ENCODE results near the gene SAMD14. TPM values are rescaled to one million over a fixed set of nuclear protein-coding genes. Genes with fewer than 3 reads are reported as not detected.

Gene SAMD14
- 0.53 and 1.3 TPM in 2 replicates for total RNA-seq

DNA sequence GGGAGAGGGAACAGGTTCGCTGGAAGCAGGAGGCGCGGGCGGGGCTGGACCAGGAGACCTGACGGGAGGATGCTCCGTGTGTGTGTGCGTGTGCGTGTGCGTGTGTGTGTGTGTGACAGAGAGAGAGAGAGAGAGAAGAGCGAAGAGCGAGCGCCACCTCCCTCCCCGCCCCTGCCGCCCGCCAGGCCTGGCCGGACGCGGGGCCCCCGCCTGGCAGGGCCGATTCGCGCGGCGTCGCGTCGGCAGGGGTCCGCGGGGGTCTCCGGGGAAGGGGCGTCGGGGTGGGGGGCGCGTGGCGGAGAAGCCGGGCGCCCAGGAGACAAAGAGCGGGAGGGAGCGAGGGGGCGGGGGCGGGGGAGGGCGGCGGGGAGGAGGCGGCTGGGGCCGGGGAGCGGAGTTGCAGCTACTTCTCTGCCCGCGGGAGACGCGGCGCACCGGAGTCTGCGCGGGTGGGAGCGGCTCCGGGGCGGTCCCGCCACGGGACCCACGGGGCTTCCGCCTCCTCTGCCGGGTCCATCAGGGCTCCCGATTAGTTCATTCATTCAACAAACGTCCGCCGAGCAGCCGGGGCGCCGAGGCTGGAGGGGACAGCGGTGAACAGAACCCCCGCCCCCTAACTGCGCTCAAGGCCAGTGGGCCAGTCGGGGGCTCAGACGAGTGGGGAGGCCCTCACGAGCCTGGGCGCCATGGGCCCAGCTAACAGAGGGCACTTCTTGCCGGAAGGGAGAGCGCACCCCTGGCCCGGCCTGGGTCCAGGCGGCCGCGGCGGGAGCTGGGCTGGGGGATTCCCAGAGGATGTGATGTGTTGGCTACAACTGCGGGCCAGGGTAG, at the start of gene SAMD14:
Gene SAMD14, minus strand, starts transcription at position 433 of the 831 bp plus-strand sequence. CDS start 5,201 bp downstream, outside the sequence.

DNA sequence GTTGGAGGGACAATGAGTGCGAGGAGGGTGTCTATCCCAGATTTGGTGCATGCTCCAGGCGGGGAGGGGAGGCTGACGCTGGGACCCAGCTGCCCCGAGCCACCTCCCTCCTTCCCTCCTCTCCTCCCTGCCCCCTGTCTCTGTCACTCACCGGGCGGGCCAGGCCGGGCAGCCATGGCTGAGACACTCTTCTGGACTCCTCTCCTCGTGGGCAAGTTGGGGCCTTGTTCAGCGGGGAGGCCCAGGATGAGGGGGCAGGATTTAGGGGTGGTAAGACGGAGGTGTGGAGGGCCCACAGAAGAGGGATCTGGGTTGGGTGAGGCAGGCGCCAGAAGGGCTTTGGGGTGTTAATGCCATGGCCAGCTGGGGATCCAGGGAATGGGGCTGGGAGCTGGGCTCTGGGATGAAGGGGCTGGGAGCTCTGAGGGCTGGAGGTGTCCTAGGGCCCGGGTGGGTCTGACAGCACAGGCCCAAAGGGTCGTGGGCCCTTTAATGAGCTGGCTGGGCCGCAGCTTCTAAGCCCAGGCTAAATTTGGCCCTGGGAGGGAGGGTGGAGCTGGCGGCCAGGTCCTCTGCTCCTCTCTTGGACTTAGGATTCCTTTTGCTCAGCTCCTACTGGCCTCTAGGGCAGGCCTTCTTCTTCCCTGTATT, 36.0 kb upstream of the SAMD14 start, which contains the start of gene SGCA:
Gene SGCA, plus strand, starts transcription at position 139 of the 651 bp plus-strand sequence. Its CDS starts 36 bp downstream, at position 175.

DNA sequence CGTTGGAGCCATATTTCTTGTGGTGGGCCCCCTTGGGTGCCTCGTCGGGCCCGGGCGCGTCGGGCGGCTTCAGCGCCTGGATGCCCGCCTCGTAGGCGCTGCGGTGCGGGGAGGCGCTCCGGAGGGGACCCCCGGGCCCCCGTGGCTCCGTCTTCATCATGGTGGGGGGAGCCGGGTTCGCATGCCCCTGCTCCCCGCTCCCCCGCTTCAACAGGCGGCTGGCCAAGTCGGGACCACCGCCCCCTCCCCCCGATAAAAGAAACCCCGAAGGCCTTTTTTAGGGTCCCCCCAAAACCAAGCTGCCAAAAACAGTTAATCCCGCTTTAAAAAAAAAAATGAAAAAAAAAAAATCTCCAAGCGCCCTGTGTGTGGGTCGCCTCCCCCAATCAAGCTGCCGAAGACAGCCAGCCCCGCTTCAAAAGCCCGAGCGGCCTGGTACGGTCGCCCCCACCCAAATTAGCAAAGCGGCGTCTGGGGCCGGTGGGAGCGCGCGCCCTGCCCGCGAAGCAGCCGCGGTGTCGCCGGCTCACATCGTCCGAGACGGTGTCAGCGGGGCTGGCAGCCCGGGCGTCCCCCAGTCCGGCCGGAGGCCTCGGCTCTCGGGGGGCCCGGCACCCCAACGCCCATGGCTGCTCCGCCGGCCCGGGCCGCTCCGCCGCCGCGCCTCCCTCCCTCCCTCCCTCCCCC, 20.5 kb upstream of the SAMD14 start, which contains the start of gene PPP1R9B:
Gene PPP1R9B, minus strand, starts transcription at position 324 of the 687 bp plus-strand sequence. Its CDS starts 164 bp downstream, at position 160.

DNA sequence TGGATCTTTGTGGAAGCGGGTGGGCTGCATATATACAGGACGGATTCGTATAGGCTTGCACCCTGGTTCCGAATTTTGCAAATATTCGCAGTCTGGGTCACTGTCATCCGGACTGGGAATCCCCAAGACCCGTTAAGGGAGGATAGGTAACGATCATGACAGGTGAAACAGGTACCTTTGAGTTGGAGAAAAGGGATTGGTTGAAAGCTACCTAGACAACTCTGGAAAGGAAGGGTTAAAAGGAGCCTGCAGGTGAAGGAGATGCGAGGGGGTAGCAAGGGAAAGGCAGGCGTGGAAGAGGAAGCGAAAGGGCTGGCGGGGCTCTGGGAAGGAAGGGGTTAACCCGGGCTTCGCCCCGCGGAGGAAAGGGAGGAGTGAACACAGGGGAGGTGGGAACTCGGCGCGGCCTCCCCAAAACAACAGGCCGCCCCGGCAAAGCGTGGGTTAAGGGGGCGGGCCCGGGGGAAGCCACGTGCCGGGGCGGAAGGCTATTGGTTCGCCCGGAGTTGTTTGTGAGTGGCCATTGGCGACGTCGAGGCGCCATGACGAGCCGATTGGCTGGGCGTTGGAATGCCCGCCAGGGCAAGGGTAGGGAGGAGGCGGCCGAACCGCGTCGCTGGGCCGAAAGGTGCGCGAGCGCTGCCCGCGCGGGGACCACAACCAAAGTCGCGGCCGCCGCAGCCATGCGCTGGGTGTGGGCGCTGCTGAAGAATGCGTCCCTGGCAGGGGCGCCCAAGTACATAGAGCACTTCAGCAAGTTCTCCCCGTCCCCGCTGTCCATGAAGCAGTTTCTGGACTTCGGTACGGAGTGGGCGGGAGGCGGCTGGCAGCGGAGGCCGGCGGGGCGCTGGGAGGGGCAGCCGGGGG, 35.0 kb downstream of the SAMD14 start, which contains the start of gene PDK2:
Gene PDK2, plus strand, starts transcription at position 599 of the 867 bp plus-strand sequence. Its CDS starts 85 bp downstream, at position 684.

Other genes starting within 250 kb of the SAMD14 start
- gene DLX4, start 161.0 kb downstream of the SAMD14 start, total RNA-seq = not detected in 2 replicates
- gene DLX3, start 134.9 kb downstream of the SAMD14 start, total RNA-seq = 0.26 and 0.56 TPM in 2 replicates
- gene ITGA3, start 74.0 kb downstream of the SAMD14 start, total RNA-seq = 370 and 392 TPM in 2 replicates
- 24.6 and 25.9 TPM in 2 replicates for gene PDK2, start 34.8 kb downstream of the SAMD14 start, total RNA-seq
- 52.9 and 55.1 TPM in 2 replicates for gene PPP1R9B, start 20.5 kb upstream of the SAMD14 start, total RNA-seq
- 11.2 and 14.0 TPM in 2 replicates for gene SGCA, start 35.8 kb upstream of the SAMD14 start, total RNA-seq
- gene COL1A1, start 71.5 kb upstream of the SAMD14 start, total RNA-seq = 275 and 507 TPM in 2 replicates
- not detected in 2 replicates for gene TMEM92, start 144.3 kb upstream of the SAMD14 start, total RNA-seq
- gene XYLT2, start 216.0 kb upstream of the SAMD14 start, total RNA-seq = 48.9 and 61.4 TPM in 2 replicates
- 58.3 and 65.5 TPM in 2 replicates for gene MRPL27, start 243.0 kb upstream of the SAMD14 start, total RNA-seq
- gene EME1, start 243.1 kb upstream of the SAMD14 start, total RNA-seq = 5.0 and 9.2 TPM in 2 replicates